Measurements from ENCODE around the gene XXYLT1. TPM values are rescaled to one million over a fixed set of nuclear protein-coding genes. Genes with fewer than 3 reads are reported as not detected.

XXYLT1 gene
- total and polyA plus RNA-seq, 9 of the 15 experiments (the other 6 are each of a cell fraction or from before 2014, with no cell fraction given), result 1.9 to 18.9 (median 15.0) TPM

- no peak for TF ChIP-seq FOXO4 (CRISPR knock-in tag; IDR thresholded peaks at IDR 0.05)
- TF ChIP-seq, protein P1, sequence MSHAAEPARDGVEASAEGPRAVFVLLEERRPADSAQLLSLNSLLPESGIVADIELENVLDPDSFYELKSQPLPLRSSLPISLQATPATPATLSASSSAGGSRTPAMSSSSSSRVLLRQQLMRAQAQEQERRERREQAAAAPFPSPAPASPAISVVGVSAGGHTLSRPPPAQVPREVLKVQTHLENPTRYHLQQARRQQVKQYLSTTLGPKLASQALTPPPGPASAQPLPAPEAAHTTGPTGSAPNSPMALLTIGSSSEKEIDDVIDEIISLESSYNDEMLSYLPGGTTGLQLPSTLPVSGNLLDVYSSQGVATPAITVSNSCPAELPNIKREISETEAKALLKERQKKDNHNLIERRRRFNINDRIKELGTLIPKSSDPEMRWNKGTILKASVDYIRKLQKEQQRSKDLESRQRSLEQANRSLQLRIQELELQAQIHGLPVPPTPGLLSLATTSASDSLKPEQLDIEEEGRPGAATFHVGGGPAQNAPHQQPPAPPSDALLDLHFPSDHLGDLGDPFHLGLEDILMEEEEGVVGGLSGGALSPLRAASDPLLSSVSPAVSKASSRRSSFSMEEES (CRISPR knock-in tag; IDR thresholded peaks at IDR 0.05), result peak; percentile 93
- no peak for TF ChIP-seq TAL1 (IDR thresholded peaks at IDR 0.05)
- no peak for TF ChIP-seq ZC3H4 (CRISPR knock-in tag; IDR thresholded peaks at IDR 0.05; ENCODE audit: borderline replicate concordance)
- no peak for TF ChIP-seq PREB (CRISPR knock-in tag; IDR thresholded peaks at IDR 0.05)
- TF ChIP-seq SRSF9 (IDR thresholded peaks at IDR 0.05; ENCODE audit: borderline replicate concordance, low read depth, low read length), result no peak
- no peak for TF ChIP-seq NFE2L1 (tag; IDR thresholded peaks at IDR 0.05; ENCODE audit: borderline replicate concordance, low read depth)
- no peak for TF ChIP-seq NFIC (IDR thresholded peaks at IDR 0.05)
- TF ChIP-seq ASH1L (IDR thresholded peaks at IDR 0.05; ENCODE audit: borderline replicate concordance, low read depth, partially characterized antibody), result no peak
- no peak for TF ChIP-seq ZNF184 (CRISPR knock-in tag; IDR thresholded peaks at IDR 0.05)
- peak; percentile 92 for TF ChIP-seq HMBOX1 (IDR thresholded peaks at IDR 0.05)
- TF ChIP-seq SMAD4 (CRISPR knock-in tag; conservative IDR thresholded peaks at IDR 0.05), result 0 out of 2 replicates have a peak, but pooled peaks have one; percentile 29
- no peak for TF ChIP-seq E2F4 (CRISPR knock-in tag; IDR thresholded peaks at IDR 0.05; ENCODE audit: low read depth)
- no peak for TF ChIP-seq MECOM (CRISPR knock-in tag; IDR thresholded peaks at IDR 0.05)
- TF ChIP-seq EHMT2 (IDR thresholded peaks at IDR 0.05), result no peak
- no peak for TF ChIP-seq KLF6 (CRISPR knock-in tag; IDR thresholded peaks at IDR 0.05; ENCODE audit: borderline replicate concordance)
- TF ChIP-seq CBFA2T2 (conservative IDR thresholded peaks at IDR 0.05), result peak; percentile 54
- TF ChIP-seq PBX2 (CRISPR knock-in tag; IDR thresholded peaks at IDR 0.05; ENCODE audit: low read depth), result no peak
- TF ChIP-seq PBX2 (tag; conservative IDR thresholded peaks at IDR 0.05; ENCODE audit: low read depth), result no peak
These were observed 668 bp upstream of the XXYLT1 start (continued) for GRCh38 chr3:195271410-195272243.

All from K562 (cell line).